ENCODE data around the gene NFE2L2.

GRCh38 chr2:177204417-177204816 lies 60.1 kb downstream of the NFE2L2 start:
- TF ChIP-seq, protein P1, sequence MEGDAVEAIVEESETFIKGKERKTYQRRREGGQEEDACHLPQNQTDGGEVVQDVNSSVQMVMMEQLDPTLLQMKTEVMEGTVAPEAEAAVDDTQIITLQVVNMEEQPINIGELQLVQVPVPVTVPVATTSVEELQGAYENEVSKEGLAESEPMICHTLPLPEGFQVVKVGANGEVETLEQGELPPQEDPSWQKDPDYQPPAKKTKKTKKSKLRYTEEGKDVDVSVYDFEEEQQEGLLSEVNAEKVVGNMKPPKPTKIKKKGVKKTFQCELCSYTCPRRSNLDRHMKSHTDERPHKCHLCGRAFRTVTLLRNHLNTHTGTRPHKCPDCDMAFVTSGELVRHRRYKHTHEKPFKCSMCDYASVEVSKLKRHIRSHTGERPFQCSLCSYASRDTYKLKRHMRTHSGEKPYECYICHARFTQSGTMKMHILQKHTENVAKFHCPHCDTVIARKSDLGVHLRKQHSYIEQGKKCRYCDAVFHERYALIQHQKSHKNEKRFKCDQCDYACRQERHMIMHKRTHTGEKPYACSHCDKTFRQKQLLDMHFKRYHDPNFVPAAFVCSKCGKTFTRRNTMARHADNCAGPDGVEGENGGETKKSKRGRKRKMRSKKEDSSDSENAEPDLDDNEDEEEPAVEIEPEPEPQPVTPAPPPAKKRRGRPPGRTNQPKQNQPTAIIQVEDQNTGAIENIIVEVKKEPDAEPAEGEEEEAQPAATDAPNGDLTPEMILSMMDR (IDR thresholded peaks at IDR 0.05; ENCODE audit: low read length), result no peak
- no peak for TF ChIP-seq EZH2 (IDR thresholded peaks at IDR 0.05; ENCODE audit: borderline replicate concordance, low read length)

All from OCI-LY1 (cell line).